Measurements from ENCODE around the gene EHBP1L1. TPM values are rescaled to one million over a fixed set of nuclear protein-coding genes. Genes with fewer than 3 reads are reported as not detected.
A peak's percentile ranks its signal among the peaks of the same experiment; 100 is the strongest.

EHBP1L1 gene
- polyA plus RNA-seq, 2 of the 4 experiments (the other 2 are of a cell fraction) = 11.6 to 43.8 TPM

DNA sequence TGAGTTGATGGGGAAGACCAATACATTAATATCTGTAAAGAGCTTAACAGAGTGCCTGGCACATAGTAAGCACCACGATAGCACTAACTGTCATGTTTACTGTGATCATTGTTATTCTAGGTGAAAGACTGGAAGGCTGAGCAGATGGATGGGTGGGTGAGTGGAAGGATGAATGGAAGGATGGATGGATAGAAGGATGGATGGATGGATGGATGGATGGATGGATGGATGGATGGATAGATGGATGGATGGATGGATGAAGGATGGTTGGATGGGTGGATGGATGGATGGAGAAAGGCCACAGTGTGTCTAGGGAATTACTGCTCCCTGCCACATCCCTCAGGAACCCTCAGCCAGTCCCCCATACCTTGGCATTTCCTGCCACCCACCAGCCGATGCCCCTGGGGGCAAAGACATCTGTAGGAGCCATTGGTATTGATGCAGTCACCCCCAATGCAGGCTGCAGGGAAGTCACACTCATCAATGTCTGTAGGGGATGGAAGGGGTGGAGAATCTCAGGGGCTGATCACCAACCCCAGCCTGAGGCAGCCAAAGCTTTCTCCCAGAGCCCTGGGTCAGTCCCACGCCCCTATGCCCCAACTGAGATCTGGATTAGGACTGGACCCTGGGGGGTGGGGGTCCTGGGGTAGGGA lies 33.0 kb upstream of the EHBP1L1 start:
- 72% methylated on average over 3 of the region's 3 CpGs for WGBS (ENCODE audit: missing lambda C conversion rate)
- Histone ChIP-seq H3K4me1 (peaks cover 10% of the 10 kb centered on the region), H3K9me3 (no peaks in the 10 kb centered on the region), H3K4me2 (no peak overlapping the region), H3K27ac (no peak overlapping the region), H3K4me3 (no peak overlapping the region)
- TF ChIP-seq MAFK (IDR thresholded peaks at IDR 0.05; ENCODE audit: partially characterized antibody) (no peak), FOXS1 (CRISPR knock-in tag; IDR thresholded peaks at IDR 0.05) (no peak), CHD2 (IDR thresholded peaks at IDR 0.05; ENCODE audit: low read length, partially characterized antibody) (no peak)
- CTCF ChIA-PET = interaction anchor here (0.6 to 15.3 kb wide), 8 partner anchors 11 to 318 kb away, joined by 3 to 393 read pairs (median 38); partner anchors contain the start of genes FAM89B, LTBP3, SCYL1 and ZNRD2
- no peak for FAIRE-seq
- no peak for ATAC-seq
- no peak for DNase-seq (ENCODE audit: low read depth in 1 of 2, low spot score in 1 of 2)
- POLR2A ChIA-PET = interaction anchor here (4.5 kb wide), 1 partner anchor 28 kb away, joined by 23 read pairs; the partner anchor contains the start of gene ZNRD2

DNA sequence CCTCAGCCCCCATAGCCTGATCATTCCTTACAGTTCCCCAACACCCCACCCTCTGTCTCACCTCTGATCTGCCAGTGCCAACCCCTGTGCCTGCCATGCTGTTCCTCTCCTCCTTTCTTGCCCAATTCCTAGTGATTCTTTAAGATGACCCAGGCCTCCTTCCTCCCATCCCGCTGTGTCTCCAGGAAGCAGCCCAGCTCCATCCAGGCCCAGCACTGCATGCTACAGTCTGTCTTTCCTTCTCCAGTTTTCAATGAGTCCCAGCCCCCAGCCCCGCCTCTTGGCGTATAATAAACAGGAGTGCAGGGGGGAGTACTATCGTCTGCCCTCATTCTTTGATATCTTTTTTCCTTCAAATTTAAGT lies 30.0 kb upstream of the EHBP1L1 start:
- TF ChIP-seq POLR2AphosphoS2 (conservative IDR thresholded peaks at IDR 0.05; ENCODE audit: low read length) = no peak
- no peak for TF ChIP-seq MYC (IDR thresholded peaks at IDR 0.05; ENCODE audit: borderline replicate concordance, low read length)
- TF ChIP-seq MAX (IDR thresholded peaks at IDR 0.05) = no peak
- TF ChIP-seq MAFK (IDR thresholded peaks at IDR 0.05; ENCODE audit: partially characterized antibody) = no peak
- no peak for TF ChIP-seq EHF (CRISPR knock-in tag; IDR thresholded peaks at IDR 0.05)
- no peak for TF ChIP-seq SMC3 (IDR thresholded peaks at IDR 0.05)
- TF ChIP-seq KDM1A (IDR thresholded peaks at IDR 0.05; ENCODE audit: low read depth) = no peak
- no peak for TF ChIP-seq CBX8 (IDR thresholded peaks at IDR 0.05)
- Histone ChIP-seq H3K4me1 (peaks cover 7% of the 10 kb centered on the region), H3K4me3 (no peak overlapping the region), H3K27ac (no peak overlapping the region), H3K9me3 (no peaks in the 10 kb centered on the region), H3K4me2 (no peak overlapping the region)
- ChIA-PET CTCF (interaction anchor here (0.9 to 15.3 kb wide), 4 partner anchors 20 to 216 kb away, joined by 3 to 393 read pairs (median 3); partner anchors contain the start of genes FAM89B, LTBP3 and ZNRD2), POLR2A (no interaction called here)
- ATAC-seq (no peak), FAIRE-seq (no peak), DNase-seq (ENCODE audit: low read depth in 1 of 2, low spot score in 1 of 2) (no peak)
- 91% methylated on average over 4 of the region's 4 CpGs for WGBS (ENCODE audit: missing lambda C conversion rate)

GRCh38 chr11:65546217-65546958 lies 29.5 kb upstream of the EHBP1L1 start:
- no peaks in the 10 kb centered on the region for H3K9me3 ChIP-seq
- ChIA-PET CTCF (interaction anchor here (1.2 to 15.3 kb wide), 3 partner anchors 20 to 162 kb away, joined by 3 to 393 read pairs (median 3); partner anchors contain the start of genes FAM89B, LTBP3 and ZNRD2), POLR2A (interaction anchor here (0.7 kb wide), 1 partner anchor 10 kb away, joined by 3 read pairs; no protein-coding TSS in a partner anchor)
- WGBS (ENCODE audit: missing lambda C conversion rate) = 92% methylated on average over 48 of the region's 64 CpGs
- ATAC-seq = peak in 1 of 2 experiments; percentile 63; a peak in 3 of 6 replicates
- no peak for FAIRE-seq
- H3K4me1 ChIP-seq = peaks cover 2% of the 10 kb centered on the region; the same call in 2 of the 3 replicates
- TF ChIP-seq FOSB (CRISPR knock-in tag; IDR thresholded peaks at IDR 0.05) (no peak), ATOH8 (CRISPR knock-in tag; IDR thresholded peaks at IDR 0.05; ENCODE audit: low read depth) (no peak), RNF2 (IDR thresholded peaks at IDR 0.05; ENCODE audit: borderline replicate concordance, low read depth) (no peak), CBX2 (IDR thresholded peaks at IDR 0.05; ENCODE audit: borderline replicate concordance, low read depth) (no peak)
- peak; percentile 49 to 55 for DNase-seq (ENCODE audit: low read depth in 1 of 2, low spot score in 1 of 2)
- no peak overlapping the region for H3K27ac ChIP-seq
- H3K4me3 ChIP-seq = no peak overlapping the region
- H3K4me2 ChIP-seq = no peak overlapping the region

- Histone ChIP-seq H3K9me3 (no peaks in the 10 kb centered on the region), H3K4me1 (peaks cover 8% of the 10 kb centered on the region; the same call in 2 of the 3 replicates), H3K4me2 (no peak overlapping the region), H3K4me3 (no peak overlapping the region), H3K27ac (no peak overlapping the region)
- no peak for ATAC-seq
- DNase-seq (ENCODE audit: low read depth in 1 of 2, low spot score in 1 of 2) = no peak
- ChIA-PET CTCF (interaction anchor here (15.3 kb wide), 1 partner anchor 19 kb away, joined by 393 read pairs; the partner anchor contains the start of genes FAM89B, LTBP3 and ZNRD2), POLR2A (no interaction called here)
- 95% methylated on average over 48 of the region's 52 CpGs for WGBS (ENCODE audit: missing lambda C conversion rate)
- no peak for FAIRE-seq
- no peak for TF ChIP-seq RNF2 (IDR thresholded peaks at IDR 0.05; ENCODE audit: borderline replicate concordance, low read depth)
- TF ChIP-seq MYC (IDR thresholded peaks at IDR 0.05; ENCODE audit: borderline replicate concordance, low read length) = no peak
- no peak for TF ChIP-seq PHF8 (IDR thresholded peaks at IDR 0.05; ENCODE audit: borderline replicate concordance, low read depth)
- no peak for TF ChIP-seq ZFP36 (IDR thresholded peaks at IDR 0.05; ENCODE audit: borderline replicate concordance, partially characterized antibody)
- no peak for TF ChIP-seq RARB (CRISPR knock-in tag; IDR thresholded peaks at IDR 0.05)
- TF ChIP-seq ATOH8 (CRISPR knock-in tag; IDR thresholded peaks at IDR 0.05; ENCODE audit: low read depth) = no peak
- no peak for TF ChIP-seq REST (IDR thresholded peaks at IDR 0.05)
Measured at GRCh38 chr11:65547446-65548125, 28.3 kb upstream of the EHBP1L1 start.

All from A549 (cell line).